Keratinocyte (primary cell): Measurements from ENCODE around the gene LLCFC1. TPM values are rescaled to one million over a fixed set of nuclear protein-coding genes. Genes with fewer than 3 reads are reported as not detected.

Source experiments
- DNase-seq: peaks from one replicate; pipeline ENCODE4 v3.0.0-alpha.2; 2011; ENCODE audit warnings: low read depth, missing footprints, low spot score
- FAIRE-seq: peaks from 2 replicates; lab custom pipeline; 2011; peaks lifted over from hg19 to GRCh38; lab: Jason Lieb, UNC
- H2AFZ ChIP-seq: 2 replicates; pipeline ENCODE4 v1.6.0; 2012; ENCODE audit warnings: low read length, control low read depth, inconsistent platforms; ENCODE audit not compliant: control insufficient read depth
- H3K27ac ChIP-seq: 2 replicates; pipeline ENCODE4 v1.5.1; 2011; ENCODE audit warnings: low read length; ENCODE audit not compliant: control insufficient read depth, insufficient read depth
- H3K27me3 ChIP-seq: 3 replicates; pipeline ENCODE4 v1.6.0; 2011; ENCODE audit warnings: low read length; ENCODE audit not compliant: control insufficient read depth, insufficient read depth; ENCODE audit errors: extremely low read depth
- H3K36me3 ChIP-seq, 2 experiments: 2 replicates in 1 of 2; 3 replicates in 1 of 2; pipeline ENCODE4 v1.5.1; 2011; ENCODE audit warnings: low read length in 2 of 2, mild to moderate bottlenecking in 1 of 2; ENCODE audit not compliant: control insufficient read depth in 2 of 2, insufficient read depth in 2 of 2; ENCODE audit errors: extremely low read depth in 1 of 2
- H3K4me1 ChIP-seq: 3 replicates; pipeline ENCODE4 v1.5.1; 2011; ENCODE audit warnings: low read length; ENCODE audit not compliant: control insufficient read depth, insufficient read depth; ENCODE audit errors: extremely low read depth
- H3K4me2 ChIP-seq: 3 replicates; pipeline ENCODE4 v1.6.0; 2011; ENCODE audit warnings: low read depth, low read length; ENCODE audit not compliant: control insufficient read depth, insufficient read depth; ENCODE audit errors: extremely low read depth
- H3K4me3 ChIP-seq, 3 experiments: fragments of 200-600 bp in 1 of 3; sonication (generic) in 1 of 3; 2 replicates in 2 of 3; 3 replicates in 1 of 3; pipeline ENCODE4 v1.5.1; 2011 to 2016; ENCODE audit warnings: low read length in 3 of 3, mild to moderate bottlenecking in 3 of 3, control low read depth in 2 of 3, inconsistent platforms in 1 of 3, low read depth in 1 of 3, mixed read lengths in 1 of 3, mixed run types in 1 of 3, moderate library complexity in 1 of 3; ENCODE audit not compliant: control insufficient read depth in 2 of 3, insufficient read depth in 2 of 3; ENCODE audit errors: extremely low read depth in 1 of 3
- H3K79me2 ChIP-seq: 2 replicates; pipeline ENCODE4 v1.6.0; 2012; ENCODE audit warnings: low read length; ENCODE audit not compliant: control insufficient read depth, insufficient read depth
- H3K9ac ChIP-seq: 3 replicates; pipeline ENCODE4 v1.6.0; 2011; ENCODE audit warnings: low read length; ENCODE audit not compliant: control insufficient read depth, insufficient read depth; ENCODE audit errors: extremely low read depth
- H3K9me1 ChIP-seq: 3 replicates; pipeline ENCODE4 v1.6.0; 2011; ENCODE audit warnings: low read length; ENCODE audit not compliant: control insufficient read depth, insufficient read depth; ENCODE audit errors: extremely low read depth
- H3K9me3 ChIP-seq: 2 replicates; pipeline ENCODE4 v1.5.1; 2012; ENCODE audit warnings: low read depth, low read length; ENCODE audit not compliant: control insufficient read depth
- H4K20me1 ChIP-seq: 3 replicates; pipeline ENCODE4 v1.6.0; 2011; ENCODE audit warnings: low read length; ENCODE audit not compliant: control insufficient read depth, insufficient read depth; ENCODE audit errors: extremely low read depth
- EZH2 ChIP-seq: IDR thresholded peaks from one replicate; pipeline ENCODE4 v1.6.1; 2012; ENCODE audit warnings: inconsistent platforms, mild to moderate bottlenecking, low read length, moderate library complexity
- dilution Hi-C: fragments of 300-500 bp; cut with MboI; formaldehyde crosslinking; loops from one replicate; pipeline ENCODE4 v1.7.0; 2020; ENCODE audit warnings: low sequenced_read_pairs; ENCODE audit not compliant: extremely low pct_ligation_motif_present
- polyA plus RNA-seq, 5 experiments: library from polyadenylated mRNA; depleted of rRNA in 3 of 5; stranded (reverse) in 3 of 5; stranded (forward) in 1 of 5; unstranded in 1 of 5; fragments of >200 nt; gene quantifications; 1 replicate in 1 of 5; 2 replicates in 3 of 5; 3 replicates in 1 of 5; pipeline versions ENCODE4 v1.2.1 to v1.2.3, GENCODE V29; 2011 to 2012; ENCODE audit warnings: missing spikeins in 2 of 5, low read depth in 1 of 5, low replicate concordance in 1 of 5
- TF ChIP-seq, protein P1 (sequence below), 3 experiments: IDR thresholded peaks in 1 of 3; conservative IDR thresholded peaks in 1 of 3; optimal IDR thresholded peaks in 1 of 3; 2 replicates in 2 of 3; 3 replicates in 1 of 3; pipeline versions ENCODE3 to v1.5.1; 2011; ENCODE audit warnings: low read length in 3 of 3, mild to moderate bottlenecking in 3 of 3, moderate library complexity in 2 of 3, control low read depth in 1 of 3, inconsistent platforms in 1 of 3; ENCODE audit not compliant: insufficient read depth in 2 of 3; ENCODE audit errors: extremely low read depth in 1 of 3

The LLCFC1 gene
- polyA plus RNA-seq, 1 donor (not counting 4 experiments of a cell fraction or from before 2014, with no cell fraction given), result not detected

GRCh38 chr7:142916508-142916907 is 22.8 kb upstream of the LLCFC1 start:
- DNase-seq (no peak), FAIRE-seq (no peak)
- no peak overlapping the region for H3K4me3 ChIP-seq
- no peaks in the 10 kb centered on the region for H3K9me3 ChIP-seq
- TF ChIP-seq EZH2, result no peak
- TF ChIP-seq, protein P1, sequence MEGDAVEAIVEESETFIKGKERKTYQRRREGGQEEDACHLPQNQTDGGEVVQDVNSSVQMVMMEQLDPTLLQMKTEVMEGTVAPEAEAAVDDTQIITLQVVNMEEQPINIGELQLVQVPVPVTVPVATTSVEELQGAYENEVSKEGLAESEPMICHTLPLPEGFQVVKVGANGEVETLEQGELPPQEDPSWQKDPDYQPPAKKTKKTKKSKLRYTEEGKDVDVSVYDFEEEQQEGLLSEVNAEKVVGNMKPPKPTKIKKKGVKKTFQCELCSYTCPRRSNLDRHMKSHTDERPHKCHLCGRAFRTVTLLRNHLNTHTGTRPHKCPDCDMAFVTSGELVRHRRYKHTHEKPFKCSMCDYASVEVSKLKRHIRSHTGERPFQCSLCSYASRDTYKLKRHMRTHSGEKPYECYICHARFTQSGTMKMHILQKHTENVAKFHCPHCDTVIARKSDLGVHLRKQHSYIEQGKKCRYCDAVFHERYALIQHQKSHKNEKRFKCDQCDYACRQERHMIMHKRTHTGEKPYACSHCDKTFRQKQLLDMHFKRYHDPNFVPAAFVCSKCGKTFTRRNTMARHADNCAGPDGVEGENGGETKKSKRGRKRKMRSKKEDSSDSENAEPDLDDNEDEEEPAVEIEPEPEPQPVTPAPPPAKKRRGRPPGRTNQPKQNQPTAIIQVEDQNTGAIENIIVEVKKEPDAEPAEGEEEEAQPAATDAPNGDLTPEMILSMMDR (optimal IDR thresholded peaks at IDR 0.05 in 1 of 3, IDR thresholded peaks at IDR 0.05 in 1 of 3, conservative IDR thresholded peaks at IDR 0.05 in 1 of 3; ENCODE audit: extremely low read depth in 1 of 3, insufficient read depth in 2 of 3, low read length in 3 of 3), result no peak
- no peak overlapping the region for H2AFZ ChIP-seq
- H3K4me2 ChIP-seq, result no peak overlapping the region
- dilution Hi-C loops, result no loop called here
- H3K9ac ChIP-seq, result no peak overlapping the region
- H3K4me1 ChIP-seq, result no peaks in the 10 kb centered on the region
- no peak overlapping the region for H3K27ac ChIP-seq
- H3K36me3 ChIP-seq, result no peaks in the 10 kb centered on the region
- H3K79me2 ChIP-seq, result no peaks in the 10 kb centered on the region
- no peaks in the 10 kb centered on the region for H3K27me3 ChIP-seq
- H4K20me1 ChIP-seq, result no peaks in the 10 kb centered on the region
- H3K9me1 ChIP-seq, result no peaks in the 10 kb centered on the region

DNA sequence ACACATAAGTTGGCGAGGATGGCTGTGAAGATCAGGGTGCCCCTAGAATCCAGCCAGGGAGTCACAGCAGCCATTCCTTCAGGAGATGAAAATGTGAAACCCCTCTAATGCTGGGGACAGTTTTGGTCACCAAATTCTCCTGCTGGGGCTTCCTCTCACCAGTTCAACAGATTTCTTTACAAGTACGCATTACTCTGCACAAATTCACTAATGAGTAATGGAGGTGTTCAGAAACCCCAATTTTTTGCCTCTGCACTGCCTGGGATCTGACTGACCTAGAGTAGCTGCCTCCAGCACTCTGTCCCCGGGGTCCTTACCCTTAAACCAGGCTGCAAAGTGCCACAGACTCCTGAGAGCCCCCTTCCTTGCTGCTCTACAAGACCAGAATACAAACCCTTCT is 21.8 kb upstream of the LLCFC1 start:
- no peaks in the 10 kb centered on the region for H4K20me1 ChIP-seq
- no peak overlapping the region for H3K9ac ChIP-seq
- H3K36me3 ChIP-seq, result no peaks in the 10 kb centered on the region
- no peak overlapping the region for H3K4me2 ChIP-seq
- H3K4me1 ChIP-seq, result no peaks in the 10 kb centered on the region
- no peak overlapping the region for H2AFZ ChIP-seq
- DNase-seq, result no peak
- H3K27ac ChIP-seq, result no peak overlapping the region
- TF ChIP-seq, protein P1 (optimal IDR thresholded peaks at IDR 0.05 in 1 of 3, IDR thresholded peaks at IDR 0.05 in 1 of 3, conservative IDR thresholded peaks at IDR 0.05 in 1 of 3; ENCODE audit: extremely low read depth in 1 of 3, insufficient read depth in 2 of 3, low read length in 3 of 3), result no peak
- TF ChIP-seq EZH2, result no peak
- no peaks in the 10 kb centered on the region for H3K9me1 ChIP-seq
- H3K9me3 ChIP-seq, result no peaks in the 10 kb centered on the region
- H3K4me3 ChIP-seq, result no peak overlapping the region
- dilution Hi-C loops, result no loop called here
- H3K27me3 ChIP-seq, result no peaks in the 10 kb centered on the region
- no peak for FAIRE-seq
- no peaks in the 10 kb centered on the region for H3K79me2 ChIP-seq
